Nephron progenitor cell (in vitro differentiated cells): ENCODE data around the gene CD93.

Experiments
- DNase-seq: peaks from one replicate; pipeline ENCODE4 v3.0.0; 2021
- H3K27ac Mint-ChIP-seq: 2 replicates; pipeline ENCODE4 v1.8.0; 2021; ENCODE audit warnings: mild to moderate bottlenecking, moderate library complexity, mixed read lengths
- H3K27me3 Mint-ChIP-seq: 2 replicates; pipeline ENCODE4 v1.8.0; 2021; ENCODE audit warnings: mild to moderate bottlenecking, low read depth, mixed read lengths; ENCODE audit not compliant: poor library complexity
- H3K36me3 Mint-ChIP-seq: 2 replicates; pipeline ENCODE4 v1.8.0; 2021; ENCODE audit warnings: low read depth, mixed read lengths
- H3K4me1 Mint-ChIP-seq: 2 replicates; pipeline ENCODE4 v1.8.0; 2021; ENCODE audit warnings: mixed read lengths
- H3K4me3 Mint-ChIP-seq: 2 replicates; pipeline ENCODE4 v1.8.0; 2021; ENCODE audit warnings: mild to moderate bottlenecking, moderate library complexity, mixed read lengths
- H3K9me3 Mint-ChIP-seq: 2 replicates; pipeline ENCODE4 v1.8.0; 2021; ENCODE audit warnings: mild to moderate bottlenecking, moderate library complexity, mixed read lengths
- TF ChIP-seq, protein P1 (sequence below): fragments of 200-600 bp; sonication (generic); IDR thresholded peaks from 2 replicates; pipeline ENCODE4 v1.5.0; 2021; ENCODE audit warnings: antibody characterized with exemption

Gene CD93

GRCh38 chr20:23066772-23067171 is 19.4 kb downstream of the CD93 start:
- peaks cover under 1% of the 10 kb centered on the region for H3K4me1 Mint-ChIP-seq
- H3K36me3 Mint-ChIP-seq, result no peaks in the 10 kb centered on the region
- H3K27me3 Mint-ChIP-seq, result peaks cover 8% of the 10 kb centered on the region
- TF ChIP-seq, protein P1, sequence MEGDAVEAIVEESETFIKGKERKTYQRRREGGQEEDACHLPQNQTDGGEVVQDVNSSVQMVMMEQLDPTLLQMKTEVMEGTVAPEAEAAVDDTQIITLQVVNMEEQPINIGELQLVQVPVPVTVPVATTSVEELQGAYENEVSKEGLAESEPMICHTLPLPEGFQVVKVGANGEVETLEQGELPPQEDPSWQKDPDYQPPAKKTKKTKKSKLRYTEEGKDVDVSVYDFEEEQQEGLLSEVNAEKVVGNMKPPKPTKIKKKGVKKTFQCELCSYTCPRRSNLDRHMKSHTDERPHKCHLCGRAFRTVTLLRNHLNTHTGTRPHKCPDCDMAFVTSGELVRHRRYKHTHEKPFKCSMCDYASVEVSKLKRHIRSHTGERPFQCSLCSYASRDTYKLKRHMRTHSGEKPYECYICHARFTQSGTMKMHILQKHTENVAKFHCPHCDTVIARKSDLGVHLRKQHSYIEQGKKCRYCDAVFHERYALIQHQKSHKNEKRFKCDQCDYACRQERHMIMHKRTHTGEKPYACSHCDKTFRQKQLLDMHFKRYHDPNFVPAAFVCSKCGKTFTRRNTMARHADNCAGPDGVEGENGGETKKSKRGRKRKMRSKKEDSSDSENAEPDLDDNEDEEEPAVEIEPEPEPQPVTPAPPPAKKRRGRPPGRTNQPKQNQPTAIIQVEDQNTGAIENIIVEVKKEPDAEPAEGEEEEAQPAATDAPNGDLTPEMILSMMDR, result no peak
- no peak for DNase-seq
- no peaks in the 10 kb centered on the region for H3K9me3 Mint-ChIP-seq
- no peak overlapping the region for H3K4me3 Mint-ChIP-seq
- H3K27ac Mint-ChIP-seq, result no peak overlapping the region

GRCh38 chr20:23065266-23066201 is 20.6 kb downstream of the CD93 start:
- DNase-seq, result no peak

DNA sequence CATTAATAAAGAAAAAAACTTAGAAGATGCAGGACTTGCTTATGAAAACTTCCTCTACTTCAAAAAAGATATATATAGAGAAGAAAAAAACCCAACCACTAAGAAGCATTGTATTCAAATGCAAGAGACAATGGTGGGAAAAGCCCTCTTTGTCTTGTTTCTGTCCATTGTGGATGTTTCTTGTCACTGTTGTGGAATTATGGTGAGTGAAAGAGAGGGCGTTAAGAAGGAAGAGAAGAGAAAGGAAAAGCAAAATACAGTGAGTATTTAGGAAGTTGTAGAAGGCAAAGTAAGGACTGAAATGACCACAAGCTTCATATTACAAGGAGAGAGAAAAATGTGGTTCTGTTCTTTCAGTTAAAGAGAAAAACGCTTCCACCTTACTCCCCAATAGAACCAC is 22.5 kb downstream of the CD93 start:
- TF ChIP-seq, protein P1, result no peak
- Mint-ChIP-seq H3K27ac (no peak overlapping the region), H3K36me3 (no peaks in the 10 kb centered on the region), H3K4me1 (peaks cover 5% of the 10 kb centered on the region), H3K27me3 (peaks cover 10% of the 10 kb centered on the region), H3K4me3 (no peak overlapping the region), H3K9me3 (no peaks in the 10 kb centered on the region)
- no peak for DNase-seq

More at GRCh38 chr20:23065266-23066201, 20.6 kb downstream of the CD93 start:
- TF ChIP-seq, protein P1, result no peak
- Mint-ChIP-seq H3K27ac (no peak overlapping the region), H3K27me3 (peaks cover 10% of the 10 kb centered on the region), H3K9me3 (no peaks in the 10 kb centered on the region), H3K36me3 (no peaks in the 10 kb centered on the region), H3K4me1 (no peaks in the 10 kb centered on the region), H3K4me3 (no peak overlapping the region)

DNA sequence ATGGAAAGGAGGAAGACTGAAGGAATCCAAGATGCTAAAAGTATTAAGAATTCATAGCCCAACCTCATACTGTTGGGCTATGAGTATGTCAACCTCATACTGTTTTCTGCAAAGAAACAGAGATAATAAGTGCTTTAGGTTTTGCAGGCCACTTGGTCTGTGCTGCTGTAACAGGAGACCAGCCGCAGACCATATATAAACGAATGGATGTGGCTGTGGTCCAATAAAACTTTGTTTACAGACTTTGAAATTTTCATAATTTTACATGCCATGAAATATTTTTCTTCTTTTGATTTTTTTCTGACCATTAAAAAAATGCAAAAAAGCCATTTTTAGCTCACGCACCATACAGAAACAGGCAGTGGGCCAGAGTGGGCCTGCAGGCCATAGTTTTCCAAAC is 23.0 kb downstream of the CD93 start:
- Mint-ChIP-seq H3K9me3 (no peaks in the 10 kb centered on the region), H3K27ac (no peak overlapping the region), H3K27me3 (peaks cover 7% of the 10 kb centered on the region), H3K4me3 (no peak overlapping the region), H3K36me3 (no peaks in the 10 kb centered on the region), H3K4me1 (peaks cover 5% of the 10 kb centered on the region)
- TF ChIP-seq, protein P1, result no peak
- DNase-seq, result no peak

GRCh38 chr20:23062632-23063031 is 23.5 kb downstream of the CD93 start:
- Mint-ChIP-seq H3K9me3 (no peaks in the 10 kb centered on the region), H3K27me3 (peaks cover 10% of the 10 kb centered on the region), H3K4me3 (no peak overlapping the region), H3K36me3 (no peaks in the 10 kb centered on the region), H3K27ac (no peak overlapping the region), H3K4me1 (peaks cover 5% of the 10 kb centered on the region)
- TF ChIP-seq, protein P1, result no peak
- DNase-seq, result no peak
